HPDE6-E6E7 (cell line): ENCODE results near the gene MIOX.

ENCODE experiments used
- DNase-seq: peaks from one replicate; pipeline ENCODE4 v3.0.0; 2011; ENCODE audit warnings: missing footprints; ENCODE audit errors: extremely low spot score

MIOX gene

DNA sequence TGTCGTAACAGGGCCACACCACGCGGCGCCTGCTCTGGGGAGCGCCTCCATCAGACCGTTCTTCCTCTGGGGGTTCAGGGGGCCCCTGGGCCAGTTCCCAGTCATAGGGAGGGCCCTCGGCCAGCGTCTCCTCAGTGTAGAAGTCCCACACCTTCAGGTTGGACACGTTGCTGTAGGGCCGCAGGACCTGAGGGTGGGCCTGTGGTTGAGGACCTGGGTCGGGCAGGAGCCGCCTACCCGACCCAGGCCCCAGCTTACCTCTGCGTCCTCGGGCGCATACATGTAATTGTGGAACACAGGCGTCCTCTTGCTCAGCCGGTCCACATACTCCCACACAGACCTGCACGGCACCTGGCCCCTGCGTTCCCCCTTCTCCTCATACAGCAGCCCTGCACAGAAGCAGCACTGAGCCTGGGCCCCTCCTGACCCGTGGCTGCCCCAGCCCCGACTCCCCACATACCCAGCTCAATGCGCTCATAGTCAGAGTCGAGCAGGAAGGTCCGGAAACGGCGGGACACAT is 32.0 kb upstream of the MIOX start:
- no peak for DNase-seq

DNA sequence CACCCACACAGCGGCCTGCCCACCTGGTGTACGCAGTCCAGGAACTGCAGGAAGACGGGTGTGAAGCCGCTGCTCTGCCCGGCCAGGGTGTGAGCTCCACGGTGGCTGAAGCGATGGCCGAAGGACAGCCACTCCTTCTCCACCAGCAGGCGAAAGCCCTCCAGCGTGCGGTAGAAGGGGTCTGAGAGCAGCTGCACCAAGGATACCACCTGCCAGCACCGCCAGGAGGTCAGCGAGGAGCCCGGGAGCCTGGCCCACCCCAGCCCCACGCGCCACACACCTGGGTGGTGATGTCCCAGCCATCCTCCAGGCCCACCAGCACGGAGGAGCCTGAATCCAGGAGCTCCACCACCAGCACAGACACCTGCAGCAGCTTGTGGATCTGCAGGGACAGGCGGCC is 31.5 kb upstream of the MIOX start:
- no peak for DNase-seq

GRCh38 chr22:50456026-50456425 is 30.6 kb upstream of the MIOX start:
- DNase-seq = no peak

DNA sequence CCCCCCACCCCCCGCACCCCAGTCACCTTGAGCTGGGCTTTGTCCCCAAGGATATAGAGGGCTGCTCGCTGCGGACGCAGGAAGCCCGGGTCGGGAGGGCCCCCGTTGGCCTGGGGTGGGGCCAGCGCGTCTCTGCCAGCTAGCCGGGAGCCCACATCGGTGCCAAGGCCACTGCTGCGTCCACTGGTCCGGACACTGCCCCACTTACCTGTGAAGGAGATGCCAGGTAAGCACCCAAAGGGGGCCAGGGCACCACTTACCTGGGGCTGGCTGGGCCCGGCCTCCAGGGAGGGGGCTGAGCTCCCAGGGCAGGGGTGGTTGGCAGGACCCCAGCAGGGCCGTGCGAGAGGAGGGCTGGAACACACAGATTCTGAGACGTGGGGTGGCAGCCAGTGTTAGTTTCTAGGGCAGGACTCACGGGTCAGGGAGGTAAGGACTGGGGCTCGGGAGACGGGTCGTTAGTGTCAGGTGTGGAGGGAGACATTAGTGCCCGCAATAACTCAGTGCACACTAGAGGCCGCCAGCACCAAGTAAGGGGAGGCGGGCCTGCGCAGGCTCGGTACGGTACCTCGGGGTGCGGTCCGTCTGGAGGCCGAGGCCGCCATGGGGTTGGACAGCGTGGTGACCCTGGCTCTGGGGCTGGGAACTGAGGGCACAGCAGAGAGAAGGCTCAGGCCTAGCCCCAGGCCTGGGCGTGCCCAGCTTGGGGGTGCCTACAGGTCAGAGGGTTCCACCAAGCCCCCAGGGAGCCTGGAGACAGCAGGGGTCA is 30.0 kb upstream of the MIOX start:
- no peak for DNase-seq

- DNase-seq = no peak
These were observed 27.6 kb upstream of the MIOX start for GRCh38 chr22:50459016-50459415.

DNA sequence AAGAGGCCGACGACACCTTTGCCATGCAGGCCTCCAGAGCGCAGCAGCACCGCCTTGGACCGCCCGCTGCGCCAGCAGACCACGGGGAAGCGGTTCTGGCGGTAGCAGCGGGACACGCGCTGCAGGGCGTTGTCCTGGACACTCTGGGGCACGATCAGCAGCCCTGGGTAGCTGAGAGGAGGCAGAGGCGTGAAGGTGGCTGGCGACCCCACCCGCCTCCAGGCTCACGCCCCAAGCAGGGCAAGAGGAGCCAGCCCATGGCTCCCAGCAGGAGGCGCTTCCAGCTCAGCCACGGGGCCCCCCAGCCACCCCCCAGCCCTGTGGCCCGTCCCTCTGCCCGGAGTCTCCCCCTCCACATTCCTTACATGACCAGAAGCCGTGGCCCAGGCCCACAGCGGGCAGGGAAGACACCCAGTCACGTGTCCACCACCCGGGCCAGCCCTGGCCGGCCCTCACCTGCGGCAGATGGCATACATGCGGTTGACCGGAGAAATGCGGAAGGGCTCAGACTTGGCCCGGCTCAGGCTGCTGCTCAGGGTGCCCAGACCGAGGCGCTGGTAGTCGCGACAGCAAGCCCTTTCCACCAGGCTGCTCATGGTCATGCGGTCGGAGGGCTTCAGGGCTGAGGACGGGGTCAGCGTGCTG is 27.0 kb upstream of the MIOX start:
- no peak for DNase-seq

DNA sequence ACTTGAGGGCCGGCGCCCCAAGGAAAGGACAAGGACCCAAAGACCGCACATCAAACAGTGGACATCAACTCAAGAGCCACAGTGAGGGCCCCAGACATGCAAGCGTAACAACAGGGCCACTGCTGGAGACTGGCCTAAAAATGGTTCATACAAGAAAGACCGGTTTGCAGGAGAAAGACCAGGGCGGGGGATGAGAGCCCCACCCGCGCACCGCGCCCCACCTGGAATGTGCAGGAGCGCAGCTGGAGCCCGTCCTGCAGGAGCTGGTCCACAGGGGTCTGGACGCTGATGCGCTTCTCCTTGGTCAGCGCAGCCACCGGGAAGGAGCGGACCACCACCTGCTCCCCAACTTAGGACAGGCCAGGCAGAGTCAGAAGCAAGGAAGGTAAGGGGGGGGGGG is 25.7 kb upstream of the MIOX start:
- no peak for DNase-seq

- DNase-seq = no peak
These were observed 25.1 kb upstream of the MIOX start for GRCh38 chr22:50461536-50461935.

- no peak for DNase-seq
These were observed 24.6 kb upstream of the MIOX start for GRCh38 chr22:50461979-50462540.

DNA sequence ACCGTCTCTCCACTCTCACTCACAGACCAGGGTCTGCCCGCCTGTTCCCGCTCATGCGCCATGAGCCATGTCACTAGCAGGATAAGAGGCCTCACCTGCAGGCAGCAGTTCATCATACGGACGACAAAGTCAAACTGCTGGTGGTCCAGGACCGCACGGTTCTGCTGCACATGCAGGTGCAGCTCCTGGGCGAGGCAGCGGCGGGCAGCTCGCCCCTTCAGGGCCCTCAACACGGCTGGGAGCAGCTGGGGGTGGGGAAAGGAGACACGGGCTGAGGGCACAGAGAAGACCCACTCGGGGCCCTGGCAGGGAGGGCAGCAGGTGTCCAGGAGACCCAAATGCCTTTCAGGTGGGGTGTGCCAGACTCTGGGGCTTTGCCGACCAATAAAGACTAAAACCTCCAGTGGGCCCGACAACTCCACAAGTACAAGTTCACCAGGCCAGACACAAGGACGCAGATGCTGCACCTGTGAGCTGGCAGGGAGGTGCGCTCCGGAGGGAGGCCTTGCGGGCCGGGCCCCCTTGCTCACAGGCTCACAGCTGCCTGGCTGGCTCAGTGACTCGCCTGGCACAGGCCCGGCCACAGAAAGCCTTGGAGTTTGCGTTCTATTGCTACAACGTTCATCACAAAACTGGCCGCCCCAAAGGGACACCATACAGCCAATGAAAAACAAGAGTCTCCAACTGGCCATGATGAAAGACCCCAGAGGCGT is 23.3 kb upstream of the MIOX start:
- no peak for DNase-seq

DNA sequence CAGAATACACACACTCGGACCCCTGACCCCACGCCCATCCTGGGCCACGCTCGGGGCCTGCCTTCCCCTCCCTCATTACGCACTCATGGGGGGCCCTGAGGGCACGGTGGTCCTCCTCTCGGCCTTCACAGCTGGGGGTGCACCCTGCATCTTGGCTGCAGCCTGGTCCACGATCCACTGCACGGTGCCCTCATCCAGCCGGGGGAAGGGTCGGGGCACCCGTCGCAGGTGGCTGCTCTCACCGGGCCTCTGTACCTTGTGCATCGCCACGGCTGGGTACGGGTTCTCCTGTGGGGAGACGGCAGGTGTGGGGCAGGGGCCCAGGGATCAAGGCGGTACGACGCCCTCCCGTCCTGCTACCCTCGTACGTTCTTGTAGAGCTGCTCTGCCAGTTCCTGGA is 22.2 kb upstream of the MIOX start:
- DNase-seq = no peak

GRCh38 chr22:50465066-50465930 is 21.4 kb upstream of the MIOX start:
- DNase-seq = no peak

DNA sequence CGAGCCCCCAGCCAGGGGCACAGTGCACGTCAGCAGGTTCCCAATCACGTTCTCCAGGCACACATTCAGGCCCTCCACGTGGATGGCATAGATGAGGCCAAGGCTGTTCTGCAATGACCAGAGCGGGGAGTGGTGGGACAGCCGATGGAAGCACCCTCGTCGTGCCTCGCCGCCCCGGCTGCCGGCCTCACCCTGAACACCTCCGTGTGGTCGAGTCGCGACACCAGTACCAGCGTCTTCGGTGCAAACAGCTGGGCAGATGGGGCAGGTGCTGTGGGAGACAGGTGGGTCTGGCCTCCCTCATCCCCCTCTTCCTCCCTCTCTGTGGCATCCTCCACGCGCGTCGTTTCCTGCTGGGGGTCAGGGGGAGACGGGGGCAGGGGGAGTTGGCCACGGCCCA is 19.3 kb upstream of the MIOX start:
- DNase-seq = no peak

DNA sequence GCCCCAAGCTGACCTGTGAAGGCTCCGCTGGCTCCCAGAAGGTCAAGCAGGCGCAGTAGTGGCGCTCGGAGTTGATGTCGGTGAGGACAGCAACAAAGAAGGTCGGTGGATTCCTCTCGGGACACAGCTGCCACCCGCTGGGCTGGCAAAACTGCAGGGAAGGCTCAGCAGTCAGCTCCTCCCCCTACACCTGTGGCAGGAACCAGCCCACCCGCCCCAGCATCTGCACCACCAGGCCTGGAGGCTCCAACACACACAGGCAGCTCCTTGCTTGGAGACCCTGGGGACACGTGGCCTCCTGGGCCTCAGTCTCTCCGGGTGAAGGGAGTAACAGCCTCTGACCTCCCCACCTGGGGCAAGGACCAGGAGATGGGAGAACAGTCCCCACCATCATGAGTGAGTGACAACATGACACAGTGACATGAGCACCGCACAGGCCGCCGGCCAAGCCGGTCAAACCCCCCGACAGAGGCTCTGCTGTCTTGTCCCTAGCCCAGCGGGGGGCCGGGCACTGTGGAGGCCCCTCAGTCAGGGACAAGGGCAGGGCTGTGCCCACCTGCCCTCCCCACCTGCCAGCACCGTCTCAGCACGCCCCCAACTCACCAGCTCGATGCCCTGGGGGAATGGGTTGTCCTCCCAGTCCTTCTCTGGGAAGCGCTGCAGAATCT is 18.8 kb upstream of the MIOX start:
- DNase-seq = no peak

DNA sequence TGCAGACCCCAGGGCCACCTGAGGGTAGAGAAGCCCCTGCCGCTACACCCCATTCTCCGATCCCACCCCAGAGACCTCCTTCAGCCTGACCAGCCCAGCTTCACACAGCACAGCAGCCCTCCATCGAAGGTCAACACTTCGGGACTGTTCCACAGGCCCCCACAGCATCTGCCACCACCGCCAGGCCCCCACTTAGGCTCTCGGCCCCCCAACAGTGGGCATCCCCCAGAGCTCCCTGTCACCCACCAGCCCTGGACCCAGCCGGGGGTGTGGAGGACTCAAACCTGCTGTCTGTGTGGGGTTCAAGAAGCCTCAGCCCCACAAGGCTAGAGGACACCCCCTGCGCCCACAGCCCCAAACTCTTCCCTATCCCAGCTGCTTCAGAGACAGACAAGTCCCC is 18.0 kb upstream of the MIOX start:
- DNase-seq = no peak

- DNase-seq = peak; percentile 66
These were observed 17.0 kb upstream of the MIOX start for GRCh38 chr22:50469377-50470305.

GRCh38 chr22:50470491-50470890 is 16.2 kb upstream of the MIOX start:
- DNase-seq = no peak

- DNase-seq = no peak
These were observed 15.3 kb upstream of the MIOX start for GRCh38 chr22:50471197-50471847.

DNA sequence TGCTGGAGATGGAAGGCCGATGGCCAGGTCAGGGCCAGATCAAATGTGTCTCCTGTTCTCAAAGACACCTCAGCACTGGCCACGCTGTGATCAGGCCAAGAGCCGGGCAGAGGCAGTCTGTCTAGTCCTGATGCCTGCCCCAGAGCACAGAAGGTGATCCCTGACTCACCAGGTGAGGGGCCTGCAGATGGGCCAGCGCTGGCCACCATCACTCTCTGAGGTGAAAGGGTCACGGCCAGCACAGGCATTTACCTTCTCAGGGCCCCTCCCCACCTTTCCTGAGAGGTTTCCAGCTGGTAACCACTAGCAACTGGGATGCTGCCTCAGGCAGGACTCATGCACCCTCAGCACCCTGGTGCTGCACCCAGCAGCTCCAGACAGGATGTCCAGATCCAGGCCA is 14.7 kb upstream of the MIOX start:
- DNase-seq = no peak
